B cell (primary cell): ENCODE data around the gene TEX264. TPM values are rescaled to one million over a fixed set of nuclear protein-coding genes. Genes with fewer than 3 reads are reported as not detected.

Experiments used
- ATAC-seq: fragments of 200-7000 bp; cut with Tn5 transposase; one replicate; pipeline ENCODE4 v1.10.0; 2021; ENCODE audit warnings: low read depth, mild to moderate bottlenecking, moderate number of reproducible peaks, moderate library complexity
- CTCF ChIA-PET: fragments of 350-600 bp; sonication (Branson Sonifier 250); formaldehyde crosslinking; loops from one replicate; lab custom pipeline; 2021; ENCODE audit warnings: antibody characterized with exemption, inconsistent platforms; lab: Charles Lee
- POLR2A ChIA-PET: fragments of 350-600 bp; sonication (Branson Sonifier 250); formaldehyde crosslinking; loops from one replicate; lab custom pipeline; 2021; ENCODE audit warnings: antibody characterized with exemption; lab: Charles Lee
- DNase-seq: peaks from one replicate; pipeline ENCODE4 v3.0.0; 2013
- H2AFZ ChIP-seq: 2 replicates; pipeline ENCODE4 v1.6.1; 2012; ENCODE audit warnings: mild to moderate bottlenecking, low read depth, low read length; ENCODE audit not compliant: insufficient read depth, poor library complexity, severe bottlenecking
- H3K27ac ChIP-seq, 2 donors: 1 replicate in 1 of 2; 2 replicates in 1 of 2; pipeline ENCODE4 v1.5.1; 2012 to 2013; ENCODE audit warnings: low read length in 2 of 2, mild to moderate bottlenecking in 2 of 2, moderate library complexity in 1 of 2
- H3K27me3 ChIP-seq, 4 experiments: fragments of 200-600 bp in 1 of 4; sonication (generic) in 1 of 4; replicated peaks in 1 of 4; 1 replicate in 2 of 4; 2 replicates in 2 of 4; pipeline versions ENCODE4 v1.6.1 to v1.7.0; 2013 to 2016; ENCODE audit warnings: low read length in 3 of 4, mild to moderate bottlenecking in 2 of 4, mixed read lengths in 1 of 4, moderate library complexity in 1 of 4; ENCODE audit not compliant: insufficient read depth in 4 of 4, control insufficient read depth in 3 of 4; ENCODE audit errors: control extremely low read depth in 1 of 4
- H3K36me3 ChIP-seq, 2 experiments: replicated peaks in 1 of 2; 1 replicate in 1 of 2; 2 replicates in 1 of 2; pipeline versions ENCODE4 v1.6.1 to v1.7.1; 2013; ENCODE audit warnings: low read length in 1 of 2; ENCODE audit not compliant: insufficient read depth in 2 of 2, control insufficient read depth in 1 of 2; ENCODE audit errors: control extremely low read depth in 1 of 2, extremely low read depth in 1 of 2
- H3K4me1 ChIP-seq, 2 donors: fragments of 200-600 bp in 1 of 2; sonication (generic) in 1 of 2; 1 replicate in 1 of 2; 2 replicates in 1 of 2; pipeline versions ENCODE4 v1.5.1 to v1.6.1; 2013 to 2017; ENCODE audit warnings: low read length in 2 of 2; ENCODE audit not compliant: control insufficient read depth in 2 of 2, insufficient read depth in 2 of 2
- H3K4me2 ChIP-seq: replicated peaks from 2 replicates; pipeline ENCODE3; 2012; ENCODE audit warnings: mild to moderate bottlenecking, low read depth, low read length; ENCODE audit not compliant: poor library complexity, severe bottlenecking
- H3K4me3 ChIP-seq, 5 experiments: fragments of 200-600 bp in 1 of 5; sonication (generic) in 1 of 5; 1 replicate in 3 of 5; 2 replicates in 2 of 5; pipeline versions ENCODE4 v1.5.1 to v1.7.0; 2011 to 2016; ENCODE audit warnings: low read length in 4 of 5, mild to moderate bottlenecking in 4 of 5, low read depth in 2 of 5, control low read depth in 1 of 5, moderate library complexity in 1 of 5; ENCODE audit not compliant: insufficient read depth in 1 of 5; ENCODE audit errors: control extremely low read depth in 1 of 5, extremely low read depth in 1 of 5
- H3K79me2 ChIP-seq: fragments of 200-600 bp; sonication (generic); one replicate; pipeline ENCODE4 v1.6.0; 2016; ENCODE audit warnings: low read length; ENCODE audit not compliant: control insufficient read depth, insufficient read depth
- H3K9ac ChIP-seq: fragments of 200-600 bp; sonication (generic); 2 replicates; pipeline ENCODE4 v1.6.1; 2017; ENCODE audit warnings: mild to moderate bottlenecking, low read length, moderate library complexity
- H3K9me3 ChIP-seq, 3 donors: one replicate each; pipeline versions ENCODE4 v1.6.1 to v1.7.1; 2013; ENCODE audit warnings: low read length in 2 of 3; ENCODE audit not compliant: control insufficient read depth in 2 of 3, insufficient read depth in 1 of 3; ENCODE audit errors: control extremely low read depth in 1 of 3
- H4K20me1 ChIP-seq: 2 replicates; pipeline ENCODE4 v1.6.0; 2012; ENCODE audit warnings: mild to moderate bottlenecking, low read length; ENCODE audit not compliant: insufficient read depth, control insufficient read depth, poor library complexity, severe bottlenecking
- H3K27ac Mint-ChIP-seq: one replicate; pipeline ENCODE4 v1.8.0; 2021; ENCODE audit warnings: mixed read lengths
- H3K27me3 Mint-ChIP-seq: one replicate; pipeline ENCODE4 v1.8.0; 2021; ENCODE audit warnings: mixed read lengths
- H3K4me1 Mint-ChIP-seq: one replicate; pipeline ENCODE4 v1.8.0; 2021; ENCODE audit warnings: mixed read lengths
- H3K4me3 Mint-ChIP-seq: one replicate; pipeline ENCODE4 v1.8.0; 2021; ENCODE audit warnings: mixed read lengths
- H3K9me3 Mint-ChIP-seq: one replicate; pipeline ENCODE4 v1.8.0; 2022; ENCODE audit warnings: mixed read lengths; ENCODE audit not compliant: insufficient read depth
- CTCF ChIP-seq: fragments of 200-600 bp; IDR thresholded peaks from one replicate; pipeline ENCODE4 v1.8.0; 2022; ENCODE audit warnings: antibody characterized with exemption, mild to moderate bottlenecking
- EZH2 ChIP-seq: IDR thresholded peaks from 2 replicates; pipeline ENCODE4 v1.6.1; 2012; ENCODE audit warnings: borderline replicate concordance, low read depth, mild to moderate bottlenecking, moderate library complexity, low read length; ENCODE audit not compliant: insufficient read depth, poor library complexity, severe bottlenecking
- WGBS: methylation state at CpG from one replicate; pipeline ENCODE4 v1.1.5; 2013; ENCODE audit warnings: missing lambda C conversion rate; ENCODE audit not compliant: insufficient coverage; 5-methylcytosine and 5-hydroxymethylcytosine counted together
- intact Hi-C: fragments of 100-400 bp; cut with micrococcal nuclease; formaldehyde crosslinking; loops from one replicate; pipeline ENCODE4 v1.10.0; 2022
- polyA plus RNA-seq: library from polyadenylated mRNA; depleted of rRNA; stranded (reverse); fragments of >200 nt; gene quantifications from 2 replicates; pipeline ENCODE4 v1.2.3, GENCODE V29; 2012
- total RNA-seq, 2 donors: library from RNA; stranded (reverse); fragments of 120-200 nt in 1 of 2; gene quantifications; 1 replicate in 1 of 2; 2 replicates in 1 of 2; pipeline versions ENCODE4 v1.2.3 to v1.2.4, GENCODE V29; 2013 to 2022

TEX264 gene
- total and polyA plus RNA-seq, 2 donors (not counting 1 experiment from before 2014, with no cell fraction given), result 39.1 to 79.7 TPM

- H4K20me1 ChIP-seq, result peaks cover 25% of the 10 kb centered on the region
- no peaks in the 10 kb centered on the region for H3K79me2 ChIP-seq
- no peaks in the 10 kb centered on the region for H3K9me3 ChIP-seq
- 100% methylated on average over 2 of the region's 3 CpGs for WGBS
- H3K27me3 Mint-ChIP-seq, result no peaks in the 10 kb centered on the region
- H3K27ac Mint-ChIP-seq, result no peak overlapping the region
- intact Hi-C loops, result no loop called here
- no peak overlapping the region for H3K4me2 ChIP-seq
- H3K4me3 ChIP-seq, result no peak overlapping the region
- no peak overlapping the region for H3K9ac ChIP-seq
- DNase-seq, result no peak
- no peaks in the 10 kb centered on the region for H3K4me1 ChIP-seq
- ChIA-PET POLR2A (no interaction called here), CTCF (interaction anchor here (1.0 kb wide), 1 partner anchor 11 kb away, joined by 3 read pairs; no protein-coding TSS in a partner anchor)
- ATAC-seq, result no peak
- H3K9me3 Mint-ChIP-seq, result no peaks in the 10 kb centered on the region
- no peak overlapping the region for H3K27ac ChIP-seq
- no peak for TF ChIP-seq EZH2
- no peak for TF ChIP-seq CTCF
- peaks cover 0 to 35% of the 10 kb centered on the region in 2 experiments for H3K36me3 ChIP-seq
- peaks cover 4% of the 10 kb centered on the region for H3K4me1 Mint-ChIP-seq
- H3K27me3 ChIP-seq, result no peaks in the 10 kb centered on the region
- H2AFZ ChIP-seq, result no peak overlapping the region
- H3K4me3 Mint-ChIP-seq, result no peak overlapping the region
These were observed 35.0 kb downstream of the TEX264 start for GRCh38 chr3:51706021-51706485.

GRCh38 chr3:51706788-51707731 lies 36.0 kb downstream of the TEX264 start, which contains the start of gene GRM2:
Gene GRM2, plus strand, starts transcription at chr3:51707068. Its CDS starts 1,916 bp downstream, at chr3:51708984.
- WGBS, result 24% methylated on average over 63 of the region's 69 CpGs
- peaks cover 4% of the 10 kb centered on the region for H3K4me1 Mint-ChIP-seq
- intact Hi-C loops, result no loop called here

More at GRCh38 chr3:51706788-51707731, 36.0 kb downstream of the TEX264 start, which contains the start of gene GRM2:
- H2AFZ ChIP-seq, result no peak within 1 kb of the TSS
- H3K9ac ChIP-seq, result no peak within 1 kb of the TSS
- no peak within 1 kb of the TSS for H3K27ac ChIP-seq
- DNase-seq (no peak), ATAC-seq (peak; percentile 31)
- H3K36me3 ChIP-seq, result peaks cover 0 to 26% of the 10 kb centered on the region in 2 experiments
- no peaks in the 10 kb centered on the region for H3K4me1 ChIP-seq
- no peak for TF ChIP-seq EZH2
- no peak for TF ChIP-seq CTCF
- H3K4me2 ChIP-seq, result no peak within 1 kb of the TSS
- ChIA-PET POLR2A (no interaction called here), CTCF (no interaction called here)
- H3K27me3 ChIP-seq, result no peaks in the 10 kb centered on the region
- Mint-ChIP-seq H3K27ac (no peak within 1 kb of the TSS), H3K4me3 (no peak within 1 kb of the TSS), H3K9me3 (no peaks in the 10 kb centered on the region), H3K27me3 (no peaks in the 10 kb centered on the region)
- H3K79me2 ChIP-seq, result no peaks in the 10 kb centered on the region
- no peak within 1 kb of the TSS for H3K4me3 ChIP-seq
- peaks cover 21% of the 10 kb centered on the region for H4K20me1 ChIP-seq
- H3K9me3 ChIP-seq, result no peaks in the 10 kb centered on the region
